Measurements from ENCODE around the gene ACTN2. TPM values are rescaled to one million over a fixed set of nuclear protein-coding genes. Genes with fewer than 3 reads are reported as not detected.

ACTN2 gene
- polyA plus RNA-seq, 3 donors = 0.07 TPM; not detected in 2

- peaks cover 45 to 54% of the 10 kb centered on the region in 2 donors for H3K27me3 ChIP-seq (ENCODE audit: control insufficient read depth in 2 of 2, insufficient read depth in 2 of 2, low read length in 2 of 2)
- no peak overlapping the region for H3K27ac ChIP-seq (ENCODE audit: low read depth in 1 of 2, low read length in 2 of 2)
- Mint-ChIP-seq H3K27me3 (ENCODE audit: low read depth in 3 of 3) (peaks cover 43 to 70% (median 58%) of the 10 kb centered on the region in 3 donors), H3K4me1 (peaks cover 17% of the 10 kb centered on the region), H3K36me3 (peaks cover 2 to 7% of the 10 kb centered on the region in 2 donors), H3K27ac (peak overlapping the region in 1 of 7 donors; percentile 2), H3K4me3 (peak overlapping the region; percentile 21 to 88), H3K9me3 (peaks cover 3 to 14% (median 12%) of the 10 kb centered on the region in 7 donors)
- no peak for TF ChIP-seq CTCF (IDR thresholded peaks at IDR 0.05)
- H3K4me2 ChIP-seq (replicated peaks; ENCODE audit: extremely low read depth, low read length, poor library complexity, severe bottlenecking) = peak overlapping the region; percentile 92
- intact Hi-C loops (cut with micrococcal nuclease) = no loop called here
- peaks cover 10 to 16% of the 10 kb centered on the region in 2 donors for H3K4me1 ChIP-seq (ENCODE audit: control insufficient read depth in 1 of 2, insufficient read depth in 2 of 2, low read length in 2 of 2)
- no peaks in the 10 kb centered on the region for H4K20me1 ChIP-seq (ENCODE audit: insufficient read depth, low read length)
- H3K36me3 ChIP-seq (replicated peaks in 1 of 2; ENCODE audit: control insufficient read depth in 1 of 2, insufficient read depth in 2 of 2, low read length in 2 of 2) = no peaks in the 10 kb centered on the region
- no peak overlapping the region for H3K9ac ChIP-seq (ENCODE audit: insufficient read depth, low read length, poor library complexity, severe bottlenecking)
- 95% methylated on average over 10 of the region's 12 CpGs for WGBS (ENCODE audit: insufficient coverage)
- H3K79me2 ChIP-seq (ENCODE audit: insufficient read depth, low read length) = no peaks in the 10 kb centered on the region
- peak overlapping the region in 1 of 3 experiments; percentile 39 for H3K4me3 ChIP-seq (replicated peaks in 1 of 3; ENCODE audit: low read depth in 2 of 3, low read length in 3 of 3)
- peak overlapping the region; percentile 88 for H2AFZ ChIP-seq (ENCODE audit: insufficient read depth, low read depth, low read length, poor library complexity, severe bottlenecking)
- H3K9me3 ChIP-seq (replicated peaks in 1 of 2; ENCODE audit: control insufficient read depth in 1 of 2, insufficient read depth in 1 of 2, low read length in 2 of 2) = peaks cover 0 to 6% of the 10 kb centered on the region in 2 donors
- DNase-seq = no peak
These were observed 938 bp upstream of the ACTN2 start for GRCh38 chr1:236685205-236685916.

- H3K4me1 ChIP-seq (ENCODE audit: control insufficient read depth in 1 of 2, insufficient read depth in 2 of 2, low read length in 2 of 2) = peaks cover 10 to 16% of the 10 kb centered on the region in 2 donors
- H3K27ac ChIP-seq (ENCODE audit: low read depth in 1 of 2, low read length in 2 of 2) = no peak overlapping the region
- H3K27ac Mint-ChIP-seq = peak overlapping the region in 1 of 7 donors; percentile 47
- 16% methylated on average over 30 of the region's 31 CpGs for WGBS (ENCODE audit: insufficient coverage)
- peaks cover 44 to 67% (median 56%) of the 10 kb centered on the region in 3 donors for H3K27me3 Mint-ChIP-seq (ENCODE audit: low read depth in 3 of 3)
- peak overlapping the region; percentile 92 for H3K4me2 ChIP-seq (replicated peaks; ENCODE audit: extremely low read depth, low read length, poor library complexity, severe bottlenecking)
- no peak for TF ChIP-seq CTCF (IDR thresholded peaks at IDR 0.05)
- peak overlapping the region; percentile 60 to 89 for H3K4me3 Mint-ChIP-seq
- peak overlapping the region; percentile 35 for H3K9ac ChIP-seq (ENCODE audit: insufficient read depth, low read length, poor library complexity, severe bottlenecking)
- H3K4me3 ChIP-seq (replicated peaks in 1 of 3; ENCODE audit: low read depth in 2 of 3, low read length in 3 of 3) = peak overlapping the region in 2 of 3 experiments; percentile 42 to 73
- no peaks in the 10 kb centered on the region for H3K36me3 ChIP-seq (replicated peaks in 1 of 2; ENCODE audit: control insufficient read depth in 1 of 2, insufficient read depth in 2 of 2, low read length in 2 of 2)
- H3K4me1 Mint-ChIP-seq = peaks cover 17% of the 10 kb centered on the region
- H3K79me2 ChIP-seq (ENCODE audit: insufficient read depth, low read length) = no peaks in the 10 kb centered on the region
- H4K20me1 ChIP-seq (ENCODE audit: insufficient read depth, low read length) = no peaks in the 10 kb centered on the region
- H3K36me3 Mint-ChIP-seq = peaks cover 2 to 7% of the 10 kb centered on the region in 2 donors
- H3K9me3 ChIP-seq (replicated peaks in 1 of 2; ENCODE audit: control insufficient read depth in 1 of 2, insufficient read depth in 1 of 2, low read length in 2 of 2) = peaks cover 0 to 6% of the 10 kb centered on the region in 2 donors
- H3K27me3 ChIP-seq (ENCODE audit: control insufficient read depth in 2 of 2, insufficient read depth in 2 of 2, low read length in 2 of 2) = peaks cover 44 to 50% of the 10 kb centered on the region in 2 donors
- H2AFZ ChIP-seq (ENCODE audit: insufficient read depth, low read depth, low read length, poor library complexity, severe bottlenecking) = peak overlapping the region; percentile 88
- peaks cover 3 to 14% (median 12%) of the 10 kb centered on the region in 7 donors for H3K9me3 Mint-ChIP-seq
- intact Hi-C loops (cut with micrococcal nuclease) = no loop called here
- no peak for DNase-seq
These were observed 489 bp downstream of the ACTN2 start for GRCh38 chr1:236686815-236687160.

All from CD14-positive monocyte (primary cell).